HEK293 (cell line): ENCODE results near the gene PAPSS1.
A peak's percentile ranks its signal among the peaks of the same experiment; 100 is the strongest.

Experiments used
- CTCF ChIA-PET: fragments of 350-600 bp; formaldehyde crosslinking; extraction: SDS; loops from one replicate; lab custom pipeline; 2021; ENCODE audit warnings: antibody characterized with exemption; lab: Yijun Ruan, JAX
- POLR2A ChIA-PET: fragments of 300-600 bp; formaldehyde crosslinking; extraction: SDS; loops from one replicate; lab custom pipeline; 2020; ENCODE audit warnings: antibody characterized with exemption, inconsistent platforms; lab: Yijun Ruan, JAX
- H3K27ac ChIP-seq: fragments of 200-500 bp; sonication (Bioruptor generic); 2 replicates; pipeline ENCODE4 v1.5.1; 2014; ENCODE audit warnings: low read depth, low read length, control low read depth, inconsistent platforms; ENCODE audit errors: extremely low read depth
- H3K36me3 ChIP-seq, 2 experiments: fragments of 200-500 bp in 1 of 2; sonication (Bioruptor generic) in 1 of 2; 1 replicate in 1 of 2; 2 replicates in 1 of 2; pipeline ENCODE4 v1.5.1; 2014 to 2017; ENCODE audit warnings: inconsistent platforms in 2 of 2, low read length in 2 of 2; ENCODE audit not compliant: control insufficient read depth in 2 of 2, insufficient read depth in 1 of 2
- H3K4me1 ChIP-seq: fragments of 200-500 bp; sonication (Bioruptor generic); 2 replicates; pipeline ENCODE4 v1.5.1; 2014; ENCODE audit warnings: mild to moderate bottlenecking, low read length, inconsistent platforms; ENCODE audit not compliant: control insufficient read depth, insufficient read depth
- H3K4me3 ChIP-seq: 2 replicates; pipeline ENCODE4 v1.5.1; 2011; ENCODE audit warnings: low read depth, mild to moderate bottlenecking, control low read depth, low read length, moderate library complexity
- H3K9me3 ChIP-seq: fragments of 200-500 bp; sonication (Bioruptor generic); 2 replicates; pipeline ENCODE4 v1.5.1; 2014; ENCODE audit warnings: low read depth, low read length, inconsistent platforms; ENCODE audit not compliant: control insufficient read depth, insufficient read depth
- FEZF1 ChIP-seq: fragments of 450-650 bp; formaldehyde crosslinking; IDR thresholded peaks from 2 replicates; pipeline ENCODE4 v1.5.1; 2016; ENCODE audit warnings: missing biosample characterization, missing genetic modification characterization
- KLF16 ChIP-seq: fragments of 450-650 bp; formaldehyde crosslinking; IDR thresholded peaks from 2 replicates; pipeline ENCODE4 v1.5.1; 2017; ENCODE audit warnings: missing biosample characterization, missing genetic modification characterization
- PRDM1 ChIP-seq: fragments of 450-650 bp; formaldehyde crosslinking; IDR thresholded peaks from 2 replicates; pipeline ENCODE4; 2016; ENCODE audit warnings: missing biosample characterization, missing genetic modification characterization
- SP7 ChIP-seq: fragments of 450-650 bp; formaldehyde crosslinking; IDR thresholded peaks from 2 replicates; pipeline ENCODE4 v1.5.1; 2016; ENCODE audit warnings: missing biosample characterization, missing genetic modification characterization
- YY2 ChIP-seq: fragments of 450-650 bp; formaldehyde crosslinking; IDR thresholded peaks from 2 replicates; pipeline ENCODE4 v1.5.1; 2016; ENCODE audit warnings: missing biosample characterization, missing genetic modification characterization
- ZFP69B ChIP-seq: fragments of 450-650 bp; formaldehyde crosslinking; IDR thresholded peaks from 2 replicates; pipeline ENCODE4 v1.5.1; 2016; ENCODE audit warnings: missing biosample characterization, missing genetic modification characterization
- ZNF114 ChIP-seq: fragments of 450-650 bp; formaldehyde crosslinking; IDR thresholded peaks from 2 replicates; pipeline ENCODE4 v1.5.0; 2017; ENCODE audit warnings: missing biosample characterization, missing genetic modification characterization
- ZNF157 ChIP-seq: fragments of 450-650 bp; formaldehyde crosslinking; IDR thresholded peaks from 2 replicates; pipeline ENCODE4 v1.5.1; 2016; ENCODE audit warnings: missing biosample characterization, missing genetic modification characterization
- ZNF248 ChIP-seq: fragments of 450-650 bp; formaldehyde crosslinking; IDR thresholded peaks from 2 replicates; pipeline ENCODE4 v1.5.1; 2017; ENCODE audit warnings: missing biosample characterization, missing genetic modification characterization
- ZNF280C ChIP-seq: fragments of 450-650 bp; formaldehyde crosslinking; IDR thresholded peaks from 2 replicates; pipeline ENCODE4 v1.5.1; 2016; ENCODE audit warnings: missing biosample characterization, missing genetic modification characterization
- ZNF473 ChIP-seq: fragments of 450-650 bp; formaldehyde crosslinking; IDR thresholded peaks from 2 replicates; pipeline ENCODE4 v1.5.1; 2017; ENCODE audit warnings: missing biosample characterization, missing genetic modification characterization
- ZNF529 ChIP-seq: fragments of 450-650 bp; formaldehyde crosslinking; IDR thresholded peaks from 2 replicates; pipeline ENCODE4 v1.5.1; 2017; ENCODE audit warnings: missing genetic modification characterization, missing biosample characterization; ENCODE audit not compliant: insufficient replicate concordance
- ZNF585B ChIP-seq: fragments of 450-650 bp; formaldehyde crosslinking; IDR thresholded peaks from 2 replicates; pipeline ENCODE4 v1.5.1; 2016; ENCODE audit warnings: missing biosample characterization, missing genetic modification characterization
- ZSCAN16 ChIP-seq: fragments of 450-650 bp; formaldehyde crosslinking; IDR thresholded peaks from 2 replicates; pipeline ENCODE4 v1.5.1; 2016; ENCODE audit warnings: missing biosample characterization, missing genetic modification characterization
- ZSCAN18 ChIP-seq: fragments of 450-650 bp; formaldehyde crosslinking; IDR thresholded peaks from 2 replicates; pipeline ENCODE4 v1.5.1; 2016; ENCODE audit warnings: missing biosample characterization, missing genetic modification characterization
- TF ChIP-seq, protein P1 (sequence below): fragments of 450-650 bp; formaldehyde crosslinking; IDR thresholded peaks from 2 replicates; pipeline ENCODE4 v1.5.1; 2017; ENCODE audit warnings: missing biosample characterization, missing genetic modification characterization
- TF ChIP-seq, protein P2 (sequence below): fragments of 450-650 bp; formaldehyde crosslinking; IDR thresholded peaks from 2 replicates; pipeline ENCODE4; 2016; ENCODE audit warnings: missing biosample characterization, missing genetic modification characterization

PAPSS1 gene

DNA sequence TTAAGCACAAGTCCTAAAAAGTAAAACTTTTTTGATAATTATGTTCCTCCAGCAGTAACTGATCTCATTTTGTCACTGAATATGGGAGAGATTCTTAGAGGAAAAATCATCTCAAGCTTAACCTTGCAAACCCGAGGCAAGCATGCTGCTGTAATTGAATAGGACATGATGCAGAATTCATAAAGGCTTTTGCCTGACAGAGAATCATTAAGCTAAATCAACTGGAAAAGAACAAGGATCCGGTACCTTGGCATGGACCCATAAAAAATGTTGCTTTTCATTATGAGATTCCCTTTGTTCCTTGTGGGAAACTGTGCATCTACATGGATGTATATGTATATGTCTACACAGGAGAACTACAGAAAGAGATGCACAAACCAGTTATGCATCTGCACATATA, 149.1 kb downstream of the PAPSS1 start:
- POLR2A ChIA-PET: no interaction called here
- H3K4me1 ChIP-seq: no peaks in the 10 kb centered on the region
- TF ChIP-seq, protein P1, sequence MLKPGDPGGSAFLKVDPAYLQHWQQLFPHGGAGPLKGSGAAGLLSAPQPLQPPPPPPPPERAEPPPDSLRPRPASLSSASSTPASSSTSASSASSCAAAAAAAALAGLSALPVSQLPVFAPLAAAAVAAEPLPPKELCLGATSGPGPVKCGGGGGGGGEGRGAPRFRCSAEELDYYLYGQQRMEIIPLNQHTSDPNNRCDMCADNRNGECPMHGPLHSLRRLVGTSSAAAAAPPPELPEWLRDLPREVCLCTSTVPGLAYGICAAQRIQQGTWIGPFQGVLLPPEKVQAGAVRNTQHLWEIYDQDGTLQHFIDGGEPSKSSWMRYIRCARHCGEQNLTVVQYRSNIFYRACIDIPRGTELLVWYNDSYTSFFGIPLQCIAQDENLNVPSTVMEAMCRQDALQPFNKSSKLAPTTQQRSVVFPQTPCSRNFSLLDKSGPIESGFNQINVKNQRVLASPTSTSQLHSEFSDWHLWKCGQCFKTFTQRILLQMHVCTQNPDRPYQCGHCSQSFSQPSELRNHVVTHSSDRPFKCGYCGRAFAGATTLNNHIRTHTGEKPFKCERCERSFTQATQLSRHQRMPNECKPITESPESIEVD (tag by site-specific recombination): peak; percentile 37; the same call in 1 of the 2 replicates
- TF ChIP-seq ZFP69B (tag by site-specific recombination): no peak

GRCh38 chr4:107564326-107564725, 155.7 kb downstream of the PAPSS1 start:
- Histone ChIP-seq H3K4me3 (no peak overlapping the region), H3K9me3 (no peaks in the 10 kb centered on the region), H3K27ac (no peak overlapping the region), H3K4me1 (no peaks in the 10 kb centered on the region), H3K36me3 (no peaks in the 10 kb centered on the region)
- TF ChIP-seq ZNF529 (tag by site-specific recombination): no peak
- TF ChIP-seq ZNF473 (tag by site-specific recombination): no peak
- TF ChIP-seq, protein P2, sequence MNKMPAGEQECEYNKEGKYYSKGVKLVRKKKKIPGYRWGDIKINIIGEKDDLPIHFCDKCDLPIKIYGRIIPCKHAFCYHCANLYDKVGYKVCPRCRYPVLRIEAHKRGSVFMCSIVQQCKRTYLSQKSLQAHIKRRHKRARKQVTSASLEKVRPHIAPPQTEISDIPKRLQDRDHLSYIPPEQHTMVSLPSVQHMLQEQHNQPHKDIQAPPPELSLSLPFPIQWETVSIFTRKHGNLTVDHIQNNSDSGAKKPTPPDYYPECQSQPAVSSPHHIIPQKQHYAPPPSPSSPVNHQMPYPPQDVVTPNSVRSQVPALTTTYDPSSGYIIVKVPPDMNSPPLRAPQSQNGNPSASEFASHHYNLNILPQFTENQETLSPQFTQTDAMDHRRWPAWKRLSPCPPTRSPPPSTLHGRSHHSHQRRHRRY: no peak
- TF ChIP-seq ZNF114 (tag by site-specific recombination): no peak
- TF ChIP-seq KLF16 (tag by site-specific recombination): no peak
- no peak for TF ChIP-seq ZNF280C (tag by site-specific recombination)
- TF ChIP-seq ZNF248: no peak
- no peak for TF ChIP-seq YY2 (tag by site-specific recombination)
- TF ChIP-seq FEZF1: no peak
- TF ChIP-seq ZSCAN16 (tag by site-specific recombination): no peak
- TF ChIP-seq SP7 (tag by site-specific recombination): no peak
- TF ChIP-seq, protein P1 (tag by site-specific recombination): no peak
- TF ChIP-seq ZNF157 (tag by site-specific recombination): no peak
- no peak for TF ChIP-seq PRDM1 (tag by site-specific recombination)
- TF ChIP-seq ZSCAN18 (tag by site-specific recombination): no peak
- no peak for TF ChIP-seq ZNF585B (tag by site-specific recombination)
- ChIA-PET CTCF (no interaction called here), POLR2A (no interaction called here)

More for the DNA sequence above, 149.1 kb downstream of the PAPSS1 start:
- Histone ChIP-seq H3K4me3 (no peak overlapping the region), H3K27ac (no peak overlapping the region), H3K36me3 (no peaks in the 10 kb centered on the region), H3K9me3 (no peaks in the 10 kb centered on the region)
- CTCF ChIA-PET: interaction anchor here (0.6 to 0.7 kb wide), 2 partner anchors 76 to 535 kb away, joined by 3 read pairs; partner anchors contain the start of gene DKK2
